ENCODE measurements around the gene FARS2.

Gene FARS2

GRCh38 chr6:5383856-5384255 is 122.5 kb downstream of the FARS2 start:
- H3K27me3 ChIP-seq (ENCODE audit: insufficient read depth, low read length), result no peaks in the 10 kb centered on the region
- H2BK12ac ChIP-seq (ENCODE audit: low read length), result no peak overlapping the region
- no peaks in the 10 kb centered on the region for H3K79me2 ChIP-seq (ENCODE audit: control insufficient read depth, insufficient read depth, low read length, poor library complexity)
- no peaks in the 10 kb centered on the region for H3K9me3 ChIP-seq (ENCODE audit: insufficient read depth, low read depth, low read length)
- H3K4me3 ChIP-seq (ENCODE audit: low read depth, low read length), result no peak overlapping the region
- no peak overlapping the region for H3K27ac ChIP-seq (ENCODE audit: low read depth, low read length)
- no peak overlapping the region for H4K12ac ChIP-seq (ENCODE audit: low read depth, low read length)
- no peak overlapping the region for H3K14ac ChIP-seq (ENCODE audit: low read length)
- no peak overlapping the region for H4K8ac ChIP-seq (ENCODE audit: low read depth, low read length)
- no peak overlapping the region for H3K4me2 ChIP-seq (ENCODE audit: low read length)
- WGBS (ENCODE audit: extremely low coverage, insufficient coverage, insufficient read length), result no CpG with 5 or more reads among the region's 1 CpG
- DNase-seq, result no peak
- H3K9ac ChIP-seq (ENCODE audit: low read length), result no peak overlapping the region
- H3K4ac ChIP-seq (ENCODE audit: low read depth, low read length), result no peak overlapping the region
- H2BK120ac ChIP-seq (ENCODE audit: insufficient read depth, low read length, poor library complexity), result no peak overlapping the region
- no peak overlapping the region for H2AFZ ChIP-seq (ENCODE audit: insufficient read depth, low read length, poor library complexity)
- no peaks in the 10 kb centered on the region for H3K79me1 ChIP-seq (ENCODE audit: low read length)
- H2AK5ac ChIP-seq (ENCODE audit: low read length), result no peak overlapping the region
- no peak overlapping the region for H4K91ac ChIP-seq (ENCODE audit: low read depth, low read length)
- no peak overlapping the region for H2BK5ac ChIP-seq (ENCODE audit: low read depth, low read length, poor library complexity)
- no peak overlapping the region for H3K18ac ChIP-seq (ENCODE audit: low read length)
- no peaks in the 10 kb centered on the region for H3K36me3 ChIP-seq (ENCODE audit: control insufficient read depth in 1 of 2, insufficient read depth in 2 of 2, low read length in 2 of 2)
- peaks cover 0 to 4% of the 10 kb centered on the region in 2 experiments for H3K4me1 ChIP-seq (ENCODE audit: control insufficient read depth in 1 of 2, insufficient read depth in 2 of 2, low read length in 2 of 2)
- no peak overlapping the region for H3K23ac ChIP-seq (ENCODE audit: low read length)

- H2BK12ac ChIP-seq (ENCODE audit: low read length), result no peak overlapping the region
- no peak overlapping the region for H3K18ac ChIP-seq (ENCODE audit: low read length)
- H3K4me2 ChIP-seq (ENCODE audit: low read length), result no peak overlapping the region
- H2AK5ac ChIP-seq (ENCODE audit: low read length), result no peak overlapping the region
- no peak overlapping the region for H3K9ac ChIP-seq (ENCODE audit: low read length)
- H3K79me1 ChIP-seq (ENCODE audit: low read length), result no peaks in the 10 kb centered on the region
- no peak overlapping the region for H3K4me3 ChIP-seq (ENCODE audit: low read depth, low read length)
- H3K27me3 ChIP-seq (ENCODE audit: insufficient read depth, low read length), result no peaks in the 10 kb centered on the region
- no peak overlapping the region for H3K27ac ChIP-seq (ENCODE audit: low read depth, low read length)
- H3K14ac ChIP-seq (ENCODE audit: low read length), result no peak overlapping the region
- H4K12ac ChIP-seq (ENCODE audit: low read depth, low read length), result no peak overlapping the region
- no CpG with 5 or more reads among the region's 7 CpGs for WGBS (ENCODE audit: extremely low coverage, insufficient coverage, insufficient read length)
- H2AFZ ChIP-seq (ENCODE audit: insufficient read depth, low read length, poor library complexity), result no peak overlapping the region
- H3K36me3 ChIP-seq (ENCODE audit: control insufficient read depth in 1 of 2, insufficient read depth in 2 of 2, low read length in 2 of 2), result no peaks in the 10 kb centered on the region
- peaks cover 0 to 4% of the 10 kb centered on the region in 2 experiments for H3K4me1 ChIP-seq (ENCODE audit: control insufficient read depth in 1 of 2, insufficient read depth in 2 of 2, low read length in 2 of 2)
- no peak overlapping the region for H2BK120ac ChIP-seq (ENCODE audit: insufficient read depth, low read length, poor library complexity)
- no peak overlapping the region for H4K91ac ChIP-seq (ENCODE audit: low read depth, low read length)
- no peaks in the 10 kb centered on the region for H3K79me2 ChIP-seq (ENCODE audit: control insufficient read depth, insufficient read depth, low read length, poor library complexity)
- no peak overlapping the region for H2BK5ac ChIP-seq (ENCODE audit: low read depth, low read length, poor library complexity)
- H3K9me3 ChIP-seq (ENCODE audit: insufficient read depth, low read depth, low read length), result no peaks in the 10 kb centered on the region
- H3K23ac ChIP-seq (ENCODE audit: low read length), result no peak overlapping the region
- H3K4ac ChIP-seq (ENCODE audit: low read depth, low read length), result no peak overlapping the region
- no peak overlapping the region for H4K8ac ChIP-seq (ENCODE audit: low read depth, low read length)
- DNase-seq, result no peak
Observed at GRCh38 chr6:5384276-5384675, 123.0 kb downstream of the FARS2 start.

GRCh38 chr6:5388326-5388725 is 127.0 kb downstream of the FARS2 start:
- H3K79me1 ChIP-seq (ENCODE audit: low read length), result no peaks in the 10 kb centered on the region
- H3K23ac ChIP-seq (ENCODE audit: low read length), result no peak overlapping the region
- H4K8ac ChIP-seq (ENCODE audit: low read depth, low read length), result no peak overlapping the region
- H2BK5ac ChIP-seq (ENCODE audit: low read depth, low read length, poor library complexity), result no peak overlapping the region
- no peak overlapping the region for H3K4me3 ChIP-seq (ENCODE audit: low read depth, low read length)
- no peaks in the 10 kb centered on the region for H3K9me3 ChIP-seq (ENCODE audit: insufficient read depth, low read depth, low read length)
- no peak overlapping the region for H3K4ac ChIP-seq (ENCODE audit: low read depth, low read length)
- H3K18ac ChIP-seq (ENCODE audit: low read length), result no peak overlapping the region
- no peak overlapping the region for H2AFZ ChIP-seq (ENCODE audit: insufficient read depth, low read length, poor library complexity)
- DNase-seq, result no peak
- no peaks in the 10 kb centered on the region for H3K36me3 ChIP-seq (ENCODE audit: control insufficient read depth in 1 of 2, insufficient read depth in 2 of 2, low read length in 2 of 2)
- no peak overlapping the region for H3K27ac ChIP-seq (ENCODE audit: low read depth, low read length)
- no peak overlapping the region for H3K9ac ChIP-seq (ENCODE audit: low read length)
- H3K4me2 ChIP-seq (ENCODE audit: low read length), result no peak overlapping the region
- no peaks in the 10 kb centered on the region for H3K27me3 ChIP-seq (ENCODE audit: insufficient read depth, low read length)
- no peaks in the 10 kb centered on the region for H3K79me2 ChIP-seq (ENCODE audit: control insufficient read depth, insufficient read depth, low read length, poor library complexity)
- no peak overlapping the region for H4K12ac ChIP-seq (ENCODE audit: low read depth, low read length)
- no peak overlapping the region for H2BK120ac ChIP-seq (ENCODE audit: insufficient read depth, low read length, poor library complexity)
- no peak overlapping the region for H4K91ac ChIP-seq (ENCODE audit: low read depth, low read length)
- peaks cover 0 to 4% of the 10 kb centered on the region in 2 experiments for H3K4me1 ChIP-seq (ENCODE audit: control insufficient read depth in 1 of 2, insufficient read depth in 2 of 2, low read length in 2 of 2)
- no peak overlapping the region for H3K14ac ChIP-seq (ENCODE audit: low read length)
- WGBS (ENCODE audit: extremely low coverage, insufficient coverage, insufficient read length), result no CpG with 5 or more reads among the region's 3 CpGs
- no peak overlapping the region for H2AK5ac ChIP-seq (ENCODE audit: low read length)
- no peak overlapping the region for H2BK12ac ChIP-seq (ENCODE audit: low read length)

- DNase-seq, result no peak
- Histone ChIP-seq H2AFZ (ENCODE audit: insufficient read depth, low read length, poor library complexity) (no peak overlapping the region), H2BK12ac (ENCODE audit: low read length) (no peak overlapping the region), H2AK5ac (ENCODE audit: low read length) (no peak overlapping the region), H3K4ac (ENCODE audit: low read depth, low read length) (no peak overlapping the region), H3K4me2 (ENCODE audit: low read length) (no peak overlapping the region), H4K91ac (ENCODE audit: low read depth, low read length) (no peak overlapping the region), H3K9me3 (ENCODE audit: insufficient read depth, low read depth, low read length) (no peaks in the 10 kb centered on the region), H3K14ac (ENCODE audit: low read length) (no peak overlapping the region), H3K18ac (ENCODE audit: low read length) (no peak overlapping the region), H3K79me1 (ENCODE audit: low read length) (no peaks in the 10 kb centered on the region), H3K4me3 (ENCODE audit: low read depth, low read length) (no peak overlapping the region), H3K4me1 (ENCODE audit: control insufficient read depth in 1 of 2, insufficient read depth in 2 of 2, low read length in 2 of 2) (peaks cover 0 to 4% of the 10 kb centered on the region in 2 experiments), H2BK5ac (ENCODE audit: low read depth, low read length, poor library complexity) (no peak overlapping the region), H2BK120ac (ENCODE audit: insufficient read depth, low read length, poor library complexity) (no peak overlapping the region), H4K12ac (ENCODE audit: low read depth, low read length) (no peak overlapping the region), H3K23ac (ENCODE audit: low read length) (no peak overlapping the region), H4K8ac (ENCODE audit: low read depth, low read length) (no peak overlapping the region), H3K27ac (ENCODE audit: low read depth, low read length) (no peak overlapping the region), H3K9ac (ENCODE audit: low read length) (no peak overlapping the region), H3K27me3 (ENCODE audit: insufficient read depth, low read length) (no peaks in the 10 kb centered on the region), H3K79me2 (ENCODE audit: control insufficient read depth, insufficient read depth, low read length, poor library complexity) (no peaks in the 10 kb centered on the region), H3K36me3 (ENCODE audit: control insufficient read depth in 1 of 2, insufficient read depth in 2 of 2, low read length in 2 of 2) (no peaks in the 10 kb centered on the region)
- no CpG with 5 or more reads among the region's 6 CpGs for WGBS (ENCODE audit: extremely low coverage, insufficient coverage, insufficient read length)
Observed at GRCh38 chr6:5389086-5389745, 127.9 kb downstream of the FARS2 start.
